ENCODE measurements around the gene STRA6. TPM values are rescaled to one million over a fixed set of nuclear protein-coding genes. Genes with fewer than 3 reads are reported as not detected.

Gene STRA6
- total and polyA plus RNA-seq, 2 donors (not counting 1 experiment from before 2014, with no cell fraction given) = not detected

GRCh38 chr15:74173380-74174218, 29.0 kb downstream of the STRA6 start, which contains the start of gene ISLR:
Gene ISLR, plus strand, starts transcription at chr15:74173710. Its CDS starts 1,149 bp downstream, at chr15:74174859.
- 75% methylated on average over 17 of the region's 20 CpGs for WGBS (ENCODE audit: insufficient coverage)

More at GRCh38 chr15:74173380-74174218, 29.0 kb downstream of the STRA6 start, which contains the start of gene ISLR:
- intact Hi-C loops (cut with micrococcal nuclease) = no loop called here
- H3K4me3 ChIP-seq (ENCODE audit: control extremely low read depth in 1 of 5, extremely low read depth in 1 of 5, insufficient read depth in 1 of 5, low read depth in 2 of 5, low read length in 4 of 5) = no peak within 1 kb of the TSS
- ChIA-PET CTCF (interaction anchor here (0.9 kb wide), 1 partner anchor 496 kb away, joined by 3 read pairs; no protein-coding TSS in a partner anchor), POLR2A (no interaction called here)
- H3K9me3 Mint-ChIP-seq (ENCODE audit: insufficient read depth) = no peaks in the 10 kb centered on the region
- no peaks in the 10 kb centered on the region for H3K27me3 ChIP-seq (replicated peaks in 1 of 4; ENCODE audit: control extremely low read depth in 1 of 4, control insufficient read depth in 3 of 4, insufficient read depth in 4 of 4, low read length in 3 of 4)
- peaks cover 0 to 3% (median 0%) of the 10 kb centered on the region in 3 donors for H3K9me3 ChIP-seq (ENCODE audit: control extremely low read depth in 1 of 3, control insufficient read depth in 2 of 3, insufficient read depth in 1 of 3, low read length in 2 of 3)
- no peaks in the 10 kb centered on the region for H3K79me2 ChIP-seq (ENCODE audit: control insufficient read depth, insufficient read depth, low read length)
- H3K4me3 Mint-ChIP-seq = no peak within 1 kb of the TSS
- TF ChIP-seq EZH2 (IDR thresholded peaks at IDR 0.05; ENCODE audit: borderline replicate concordance, insufficient read depth, low read depth, low read length, poor library complexity, severe bottlenecking) = no peak
- TF ChIP-seq CTCF (IDR thresholded peaks at IDR 0.05) = no peak
- no peak for ATAC-seq (ENCODE audit: low read depth)
- H4K20me1 ChIP-seq (ENCODE audit: control insufficient read depth, insufficient read depth, low read length, poor library complexity, severe bottlenecking) = no peaks in the 10 kb centered on the region
- H3K9ac ChIP-seq (ENCODE audit: low read length) = no peak within 1 kb of the TSS
- H3K27me3 Mint-ChIP-seq = peaks cover 17% of the 10 kb centered on the region
- no peak for DNase-seq
- no peak within 1 kb of the TSS for H3K27ac ChIP-seq (ENCODE audit: low read length in 2 of 2)
- no peak within 1 kb of the TSS for H3K27ac Mint-ChIP-seq
- H3K4me1 ChIP-seq (ENCODE audit: control insufficient read depth in 2 of 2, insufficient read depth in 2 of 2, low read length in 2 of 2) = no peaks in the 10 kb centered on the region
- no peak within 1 kb of the TSS for H3K4me2 ChIP-seq (replicated peaks; ENCODE audit: low read depth, low read length, poor library complexity, severe bottlenecking)
- H3K4me1 Mint-ChIP-seq = no peaks in the 10 kb centered on the region
- no peaks in the 10 kb centered on the region for H3K36me3 ChIP-seq (replicated peaks in 1 of 2; ENCODE audit: control extremely low read depth in 1 of 2, control insufficient read depth in 1 of 2, extremely low read depth in 1 of 2, insufficient read depth in 2 of 2, low read length in 1 of 2)
- no peak within 1 kb of the TSS for H2AFZ ChIP-seq (ENCODE audit: insufficient read depth, low read depth, low read length, poor library complexity, severe bottlenecking)
